Erythroblast (primary cell): ENCODE measurements around the gene RABEP1.

Experiments
- GATA1 ChIP-seq: IDR thresholded peaks from 2 replicates; pipeline ENCODE4 v1.6.1; 2011; ENCODE audit warnings: low read depth, mild to moderate bottlenecking, control low read depth, low read length, moderate library complexity
- POLR2A ChIP-seq: IDR thresholded peaks from 2 replicates; pipeline ENCODE4 v1.6.1; 2011; ENCODE audit warnings: mild to moderate bottlenecking, low read length

DNA sequence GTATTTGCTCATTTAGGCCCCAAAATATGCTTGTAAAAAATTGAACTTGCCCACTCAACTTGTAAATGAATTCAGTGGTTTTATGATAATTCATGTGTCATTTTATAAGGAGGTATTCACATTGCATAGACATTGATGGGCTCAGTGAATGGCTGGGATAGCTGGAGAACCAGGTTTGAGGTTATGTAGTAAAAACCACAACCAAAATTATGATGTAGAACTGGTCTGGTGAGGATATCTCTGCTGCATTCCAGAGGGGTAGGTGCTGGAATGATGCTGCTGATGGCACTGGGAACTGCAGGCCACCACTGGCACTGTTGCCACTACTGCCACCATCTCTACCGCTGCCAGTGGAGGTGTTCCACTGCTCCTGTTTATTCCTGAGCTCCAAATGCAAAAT lies 21.5 kb upstream of the RABEP1 start:
- TF ChIP-seq POLR2A, result no peak
- no peak for TF ChIP-seq GATA1
